HepG2 (cell line): Measurements from ENCODE around the gene PRR35. TPM values are rescaled to one million over a fixed set of nuclear protein-coding genes. Genes with fewer than 3 reads are reported as not detected.

Experiments
- ATAC-seq: fragments of 200-7000 bp; cut with Tn5 transposase; 3 replicates; pipeline ENCODE4 v1.9.1; 2020; ENCODE audit warnings: mild to moderate bottlenecking, moderate library complexity
- BruUV-seq: library from RNA; stranded (reverse); fragments of 400-500 nt; replicated peaks from 2 replicates; lab custom pipeline; 2021; lab: Mats Ljungman, UMichigan
- CTCF ChIA-PET: fragments of 300-600 bp; formaldehyde crosslinking; extraction: SDS; loops from one replicate; lab custom pipeline; 2021; ENCODE audit warnings: low total read pairs, inconsistent platforms, low intra/inter-chr PET ratio; lab: Yijun Ruan, JAX
- POLR2A ChIA-PET: fragments of 350-600 bp; sonication (Branson Sonifier 250); formaldehyde crosslinking; loops from one replicate; lab custom pipeline; 2020; ENCODE audit warnings: antibody characterized with exemption, inconsistent platforms; lab: Yijun Ruan, JAX
- DNase-seq: peaks from one replicate; pipeline ENCODE4 v3.0.0-alpha.2; 2015; ENCODE audit warnings: low spot score
- FAIRE-seq: peaks from 3 replicates; lab custom pipeline; 2011; peaks lifted over from hg19 to GRCh38; lab: Jason Lieb, UNC
- H2AFZ ChIP-seq: one replicate; pipeline ENCODE4 v1.6.1; 2011; ENCODE audit warnings: low read length, inconsistent platforms
- H3K27ac ChIP-seq: fragments of 300-600 bp; 3 replicates; pipeline ENCODE4 v1.8.0; 2011; ENCODE audit warnings: mixed run types, mild to moderate bottlenecking, mixed read lengths, low read length, inconsistent platforms; ENCODE audit not compliant: insufficient read depth; ENCODE audit errors: extremely low read length
- H3K27me3 ChIP-seq, 2 experiments: fragments of 200-600 bp in 1 of 2; 2 replicates in 1 of 2; 3 replicates in 1 of 2; pipeline versions ENCODE4 v1.6.0 to v1.8.0; 2011; ENCODE audit warnings: low read length in 2 of 2, mild to moderate bottlenecking in 2 of 2, moderate library complexity in 2 of 2, inconsistent platforms in 1 of 2; ENCODE audit not compliant: insufficient read depth in 2 of 2, control insufficient read depth in 1 of 2
- H3K36me3 ChIP-seq, 2 experiments: fragments of 200-600 bp in 1 of 2; replicated peaks in 1 of 2; 2 replicates in 1 of 2; 3 replicates in 1 of 2; pipeline versions ENCODE4 v1.5.1 to v1.8.0; 2011; ENCODE audit warnings: low read length in 2 of 2, inconsistent platforms in 1 of 2; ENCODE audit not compliant: insufficient read depth in 2 of 2, control insufficient read depth in 1 of 2
- H3K4me1 ChIP-seq: 2 replicates; pipeline ENCODE4 v1.5.1; 2012; ENCODE audit warnings: low read length, inconsistent platforms; ENCODE audit not compliant: insufficient read depth
- H3K4me2 ChIP-seq: 2 replicates; pipeline ENCODE4 v1.6.0; 2011; ENCODE audit warnings: low read depth, low read length, inconsistent platforms
- H3K4me3 ChIP-seq, 3 experiments: fragments of 200-600 bp in 1 of 3; sonication (generic), shearing (Covaris generic) in 1 of 3; replicated peaks in 1 of 3; 2 replicates each; pipeline ENCODE4 v1.5.1; 2011 to 2016; ENCODE audit warnings: low read length in 3 of 3, inconsistent platforms in 2 of 3, low read depth in 2 of 3, mild to moderate bottlenecking in 2 of 3, control low read depth in 1 of 3, mixed read lengths in 1 of 3; ENCODE audit not compliant: insufficient read depth in 1 of 3
- H3K79me2 ChIP-seq: one replicate; pipeline ENCODE4 v1.6.1; 2011; ENCODE audit warnings: low read length, inconsistent platforms; ENCODE audit not compliant: insufficient read depth
- H3K9ac ChIP-seq: 2 replicates; pipeline ENCODE4 v1.6.0; 2011; ENCODE audit warnings: mild to moderate bottlenecking, low read depth, low read length, inconsistent platforms; ENCODE audit not compliant: insufficient read depth
- H3K9me3 ChIP-seq: 2 replicates; pipeline ENCODE4 v1.5.1; 2012; ENCODE audit warnings: mild to moderate bottlenecking, low read length
- H4K20me1 ChIP-seq: 2 replicates; pipeline ENCODE4 v1.6.0; 2011; ENCODE audit warnings: inconsistent platforms, mild to moderate bottlenecking, low read length, moderate library complexity; ENCODE audit not compliant: insufficient read depth
- AGO1 ChIP-seq: fragments of 200-400 bp; formaldehyde crosslinking; IDR thresholded peaks from 2 replicates; pipeline ENCODE4 v1.6.1; 2017; ENCODE audit warnings: mild to moderate bottlenecking, low read depth, low read length, moderate library complexity; ENCODE audit not compliant: poor library complexity, severe bottlenecking
- AGO2 ChIP-seq: fragments of 200-400 bp; formaldehyde crosslinking; optimal IDR thresholded peaks from 2 replicates; pipeline ENCODE3; 2017; ENCODE audit warnings: mild to moderate bottlenecking, low read depth, low read length, moderate library complexity
- AKAP8 ChIP-seq: sonication (generic); formaldehyde crosslinking; IDR thresholded peaks from 2 replicates; pipeline ENCODE4 v1.5.1; 2020; ENCODE audit warnings: mild to moderate bottlenecking, missing genetic modification reagents
- CBX1 ChIP-seq: IDR thresholded peaks from one replicate; pipeline ENCODE4 v1.6.1; 2016; ENCODE audit warnings: antibody characterized with exemption, low read depth
- HMG20B ChIP-seq: conservative IDR thresholded peaks from 2 replicates; pipeline ENCODE4 v1.6.1; 2016; ENCODE audit warnings: missing genetic modification reagents, missing compliant biosample characterization
- NR2F6 ChIP-seq, 2 experiments: IDR thresholded peaks; 2 replicates each; pipeline ENCODE4 v1.6.1; 2016; ENCODE audit warnings: antibody characterized with exemption in 1 of 2, mild to moderate bottlenecking in 1 of 2
- PITX1 ChIP-seq: sonication (generic); formaldehyde crosslinking; IDR thresholded peaks from 2 replicates; pipeline ENCODE4 v1.5.1; 2020; ENCODE audit warnings: mild to moderate bottlenecking, missing genetic modification reagents
- POLR2A ChIP-seq, 2 experiments: IDR thresholded peaks; 2 replicates each; pipeline ENCODE4 v1.6.1; 2011; ENCODE audit warnings: low read depth in 2 of 2, low read length in 2 of 2, mild to moderate bottlenecking in 1 of 2, moderate library complexity in 1 of 2; ENCODE audit not compliant: insufficient read depth in 1 of 2
- POLR2AphosphoS5 ChIP-seq: IDR thresholded peaks from 2 replicates; pipeline ENCODE4 v1.6.1; 2012; ENCODE audit warnings: low read depth, low read length
- POLR2G ChIP-seq: fragments of 200-400 bp; formaldehyde crosslinking; IDR thresholded peaks from 2 replicates; pipeline ENCODE4 v1.6.1; 2018; ENCODE audit warnings: mild to moderate bottlenecking, low read depth, low read length, moderate library complexity
- RBM22 ChIP-seq: fragments of 200-400 bp; formaldehyde crosslinking; optimal IDR thresholded peaks from 2 replicates; pipeline ENCODE3; 2017; ENCODE audit warnings: mild to moderate bottlenecking, low read length, moderate library complexity
- U2AF2 ChIP-seq: fragments of 200-400 bp; formaldehyde crosslinking; IDR thresholded peaks from 2 replicates; pipeline ENCODE4 v1.6.1; 2017; ENCODE audit warnings: low read depth, mild to moderate bottlenecking, low read length
- ZBTB38 ChIP-seq: sonication (generic); formaldehyde crosslinking; IDR thresholded peaks from 2 replicates; pipeline ENCODE4 v1.5.1; 2020; ENCODE audit warnings: mild to moderate bottlenecking, missing genetic modification reagents
- ZNF121 ChIP-seq: sonication (generic); formaldehyde crosslinking; IDR thresholded peaks from 2 replicates; pipeline ENCODE4 v1.5.0; 2020; ENCODE audit warnings: mild to moderate bottlenecking, missing genetic modification reagents
- ZNF530 ChIP-seq: sonication (generic); formaldehyde crosslinking; IDR thresholded peaks from 2 replicates; pipeline ENCODE4 v1.5.0; 2020; ENCODE audit warnings: low read depth, mild to moderate bottlenecking, missing genetic modification reagents
- WGBS: methylation state at CpG from one replicate; pipeline ENCODE4 v1.1.6; 2017; ENCODE audit warnings: low lambda C conversion rate; 5-methylcytosine and 5-hydroxymethylcytosine counted together
- in situ Hi-C: cut with HindIII; loops from 2 replicates; pipeline ENCODE4 v1.10.0; 2017; ENCODE audit warnings: low pct_unique_long_range_greater_than_20kb; ENCODE audit not compliant: extremely low pct_ligation_motif_present
- intact Hi-C: fragments of 100-400 bp; cut with micrococcal nuclease; formaldehyde crosslinking; loops from one replicate; pipeline ENCODE4 v1.10.0; 2022; ENCODE audit not compliant: unreplicated experiment
- polyA plus RNA-seq, 8 experiments: library from polyadenylated mRNA; depleted of rRNA in 3 of 8; stranded (reverse) in 7 of 8; unstranded in 1 of 8; fragments of >200 nt; fragmentation: Illumina TruSeq in 4 of 8; extraction: Trizol in 4 of 8; gene quantifications; 2 replicates each; pipeline versions ENCODE4 v1.2.1 to v1.2.3, GENCODE V29; 2011 to 2016; ENCODE audit warnings: low read depth in 4 of 8, missing spikeins in 1 of 8, mixed read lengths in 1 of 8; ENCODE audit not compliant: insufficient read depth in 1 of 8
- total RNA-seq, 5 experiments: library from RNA; depleted of rRNA; stranded (reverse); fragments of >200 nt; fragmentation: Illumina TruSeq; extraction: Trizol; gene quantifications; 2 replicates each; pipeline ENCODE4 v1.2.3, GENCODE V29; 2016; ENCODE audit warnings: low read depth in 1 of 5
- TF ChIP-seq, protein P1 (sequence below): sonication (generic); formaldehyde crosslinking; IDR thresholded peaks from 2 replicates; pipeline ENCODE4 v1.4.0; 2020; ENCODE audit warnings: mild to moderate bottlenecking, missing genetic modification reagents

Gene PRR35
- total and polyA plus RNA-seq, 2 of the 13 experiments (the other 11 are each of a cell fraction or from before 2014, with no cell fraction given) = 0.07 to 0.16 TPM

- ChIA-PET POLR2A (interaction anchor here (0.6 to 2.7 kb wide), 3 partner anchors 13 to 137 kb away, joined by 4 to 12 read pairs (median 7); no protein-coding TSS in a partner anchor), CTCF (no interaction called here)
- in situ Hi-C loops = no loop called here
- no peak overlapping the region for H2AFZ ChIP-seq
- H3K9me3 ChIP-seq = no peaks in the 10 kb centered on the region
- peaks cover 28% of the 10 kb centered on the region for H3K4me1 ChIP-seq
- intact Hi-C loops = no loop called here
- no peak overlapping the region for H3K4me2 ChIP-seq
- no peak for ATAC-seq
- H3K36me3 ChIP-seq = peaks cover 18 to 32% of the 10 kb centered on the region in 2 experiments; a peak in 4 of 5 replicates
- FAIRE-seq = no peak
- H3K4me3 ChIP-seq = no peak overlapping the region
- no peak overlapping the region for H3K27ac ChIP-seq
- BruUV-seq = no TSS peak
- H3K27me3 ChIP-seq = no peaks in the 10 kb centered on the region; a peak in 1 of 5 replicates
- 91% methylated on average over 17 of the region's 23 CpGs for WGBS
- peaks cover 15% of the 10 kb centered on the region for H3K79me2 ChIP-seq
- no peaks in the 10 kb centered on the region for H4K20me1 ChIP-seq
- no peak overlapping the region for H3K9ac ChIP-seq
- DNase-seq = no peak
- TF ChIP-seq ZNF121 (CRISPR knock-in tag) = peak; percentile 76
- peak; percentile 58 for TF ChIP-seq AGO1
- TF ChIP-seq, protein P1, sequence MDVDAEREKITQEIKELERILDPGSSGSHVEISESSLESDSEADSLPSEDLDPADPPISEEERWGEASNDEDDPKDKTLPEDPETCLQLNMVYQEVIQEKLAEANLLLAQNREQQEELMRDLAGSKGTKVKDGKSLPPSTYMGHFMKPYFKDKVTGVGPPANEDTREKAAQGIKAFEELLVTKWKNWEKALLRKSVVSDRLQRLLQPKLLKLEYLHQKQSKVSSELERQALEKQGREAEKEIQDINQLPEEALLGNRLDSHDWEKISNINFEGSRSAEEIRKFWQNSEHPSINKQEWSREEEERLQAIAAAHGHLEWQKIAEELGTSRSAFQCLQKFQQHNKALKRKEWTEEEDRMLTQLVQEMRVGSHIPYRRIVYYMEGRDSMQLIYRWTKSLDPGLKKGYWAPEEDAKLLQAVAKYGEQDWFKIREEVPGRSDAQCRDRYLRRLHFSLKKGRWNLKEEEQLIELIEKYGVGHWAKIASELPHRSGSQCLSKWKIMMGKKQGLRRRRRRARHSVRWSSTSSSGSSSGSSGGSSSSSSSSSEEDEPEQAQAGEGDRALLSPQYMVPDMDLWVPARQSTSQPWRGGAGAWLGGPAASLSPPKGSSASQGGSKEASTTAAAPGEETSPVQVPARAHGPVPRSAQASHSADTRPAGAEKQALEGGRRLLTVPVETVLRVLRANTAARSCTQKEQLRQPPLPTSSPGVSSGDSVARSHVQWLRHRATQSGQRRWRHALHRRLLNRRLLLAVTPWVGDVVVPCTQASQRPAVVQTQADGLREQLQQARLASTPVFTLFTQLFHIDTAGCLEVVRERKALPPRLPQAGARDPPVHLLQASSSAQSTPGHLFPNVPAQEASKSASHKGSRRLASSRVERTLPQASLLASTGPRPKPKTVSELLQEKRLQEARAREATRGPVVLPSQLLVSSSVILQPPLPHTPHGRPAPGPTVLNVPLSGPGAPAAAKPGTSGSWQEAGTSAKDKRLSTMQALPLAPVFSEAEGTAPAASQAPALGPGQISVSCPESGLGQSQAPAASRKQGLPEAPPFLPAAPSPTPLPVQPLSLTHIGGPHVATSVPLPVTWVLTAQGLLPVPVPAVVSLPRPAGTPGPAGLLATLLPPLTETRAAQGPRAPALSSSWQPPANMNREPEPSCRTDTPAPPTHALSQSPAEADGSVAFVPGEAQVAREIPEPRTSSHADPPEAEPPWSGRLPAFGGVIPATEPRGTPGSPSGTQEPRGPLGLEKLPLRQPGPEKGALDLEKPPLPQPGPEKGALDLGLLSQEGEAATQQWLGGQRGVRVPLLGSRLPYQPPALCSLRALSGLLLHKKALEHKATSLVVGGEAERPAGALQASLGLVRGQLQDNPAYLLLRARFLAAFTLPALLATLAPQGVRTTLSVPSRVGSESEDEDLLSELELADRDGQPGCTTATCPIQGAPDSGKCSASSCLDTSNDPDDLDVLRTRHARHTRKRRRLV (CRISPR knock-in tag) = no peak
- TF ChIP-seq ZNF530 = no peak
- 0 out of 2 replicates have a peak, but pooled peaks have one; percentile 63 for TF ChIP-seq AKAP8 (CRISPR knock-in tag)
- no peak for TF ChIP-seq U2AF2
- TF ChIP-seq POLR2A (IDR thresholded peaks at IDR 0.05; ENCODE audit: insufficient read depth in 1 of 2, low read depth in 2 of 2, low read length in 2 of 2) = peak in 1 of 2 experiments; percentile 17; a peak in 1 of 4 replicates
- 0 out of 2 replicates have a peak, but pooled peaks have one; percentile 32 for TF ChIP-seq PITX1 (CRISPR knock-in tag)
- peak; percentile 48 for TF ChIP-seq POLR2AphosphoS5
- TF ChIP-seq HMG20B (CRISPR knock-in tag) = no peak
- TF ChIP-seq ZBTB38 = no peak
- TF ChIP-seq AGO2 = peak; percentile 28
- TF ChIP-seq NR2F6 (IDR thresholded peaks at IDR 0.05) = 0 out of 2 replicates have a peak, but pooled peaks have one; percentile 10
- TF ChIP-seq NR2F6 (CRISPR knock-in tag; IDR thresholded peaks at IDR 0.05) = no peak
- TF ChIP-seq POLR2G = peak; percentile 40; the same call in 1 of the 2 replicates
- no peak for TF ChIP-seq CBX1
- peak; percentile 83 for TF ChIP-seq RBM22
Measured at GRCh38 chr16:522320-523096, 37.7 kb upstream of the PRR35 start.
